ENCODE measurements around the gene PNPO.

GRCh38 chr17:47981462-47981861 lies 40.1 kb downstream of the PNPO start:
- TF ChIP-seq, protein P1, sequence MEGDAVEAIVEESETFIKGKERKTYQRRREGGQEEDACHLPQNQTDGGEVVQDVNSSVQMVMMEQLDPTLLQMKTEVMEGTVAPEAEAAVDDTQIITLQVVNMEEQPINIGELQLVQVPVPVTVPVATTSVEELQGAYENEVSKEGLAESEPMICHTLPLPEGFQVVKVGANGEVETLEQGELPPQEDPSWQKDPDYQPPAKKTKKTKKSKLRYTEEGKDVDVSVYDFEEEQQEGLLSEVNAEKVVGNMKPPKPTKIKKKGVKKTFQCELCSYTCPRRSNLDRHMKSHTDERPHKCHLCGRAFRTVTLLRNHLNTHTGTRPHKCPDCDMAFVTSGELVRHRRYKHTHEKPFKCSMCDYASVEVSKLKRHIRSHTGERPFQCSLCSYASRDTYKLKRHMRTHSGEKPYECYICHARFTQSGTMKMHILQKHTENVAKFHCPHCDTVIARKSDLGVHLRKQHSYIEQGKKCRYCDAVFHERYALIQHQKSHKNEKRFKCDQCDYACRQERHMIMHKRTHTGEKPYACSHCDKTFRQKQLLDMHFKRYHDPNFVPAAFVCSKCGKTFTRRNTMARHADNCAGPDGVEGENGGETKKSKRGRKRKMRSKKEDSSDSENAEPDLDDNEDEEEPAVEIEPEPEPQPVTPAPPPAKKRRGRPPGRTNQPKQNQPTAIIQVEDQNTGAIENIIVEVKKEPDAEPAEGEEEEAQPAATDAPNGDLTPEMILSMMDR (IDR thresholded peaks at IDR 0.05): no peak
- no peak for TF ChIP-seq POLR2AphosphoS5 (IDR thresholded peaks at IDR 0.05)
